ENCODE measurements around the gene FANCE. TPM values are rescaled to one million over a fixed set of nuclear protein-coding genes. Genes with fewer than 3 reads are reported as not detected.

The FANCE gene
- total RNA-seq, 1 experiment from 2014 or later = 13.3 TPM

DNA sequence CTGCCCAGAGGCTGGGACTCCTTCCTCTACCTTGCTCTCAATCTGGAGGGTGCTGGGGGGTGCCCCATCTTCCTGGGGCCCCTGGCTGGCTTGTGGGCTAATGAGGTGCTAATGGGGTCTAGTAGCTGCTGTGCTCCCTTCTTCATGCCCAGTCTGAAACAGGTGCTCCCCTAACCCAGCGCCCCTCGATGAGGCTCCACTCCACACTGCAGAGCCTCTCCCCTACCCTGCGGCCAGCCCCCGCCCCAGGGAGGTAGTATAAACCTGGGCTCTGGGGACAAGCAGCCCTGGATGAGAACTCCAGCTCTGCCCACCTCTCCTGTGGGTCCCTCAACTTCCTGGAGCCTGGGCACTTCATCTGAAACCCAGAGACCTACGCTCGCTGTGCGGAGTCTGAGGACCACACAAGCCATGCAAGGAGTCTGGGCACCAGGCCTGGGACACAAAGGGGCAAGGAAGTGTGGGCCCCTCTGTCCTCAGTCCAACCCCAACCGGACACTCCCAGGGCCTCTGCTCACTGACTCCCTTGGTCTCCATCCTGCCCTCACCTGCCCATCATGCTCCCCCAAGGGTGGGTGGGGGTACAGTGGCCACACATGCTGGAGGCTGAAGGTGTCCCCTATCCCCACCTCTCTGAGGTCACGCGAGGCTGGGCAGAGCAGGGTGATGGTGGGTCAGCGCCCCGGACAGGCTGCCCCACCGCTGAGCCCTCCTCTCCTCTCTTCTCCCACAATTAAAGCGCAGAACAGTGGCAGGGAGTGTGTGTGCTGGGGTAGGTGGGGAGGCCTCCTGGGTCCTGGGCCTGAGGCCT, 22.2 kb downstream of the FANCE start:
- H3K36me3 Mint-ChIP-seq (ENCODE audit: insufficient read depth, unreplicated experiment) = peaks cover 71% of the 10 kb centered on the region
- ChIA-PET POLR2A (interaction anchor here (1.1 to 10.3 kb wide), 4 partner anchors 9 to 20 kb away, joined by 4 to 198 read pairs (median 18); partner anchors contain the start of gene FANCE), CTCF (no interaction called here)
- no peaks in the 10 kb centered on the region for H3K27me3 Mint-ChIP-seq (ENCODE audit: insufficient read depth, unreplicated experiment)
- intact Hi-C loops (cut with micrococcal nuclease) = no loop called here
- no peak overlapping the region for H3K27ac Mint-ChIP-seq (ENCODE audit: low read depth, unreplicated experiment)
- H3K4me1 Mint-ChIP-seq (ENCODE audit: insufficient read depth, unreplicated experiment) = peaks cover 13% of the 10 kb centered on the region
- no peaks in the 10 kb centered on the region for H3K9me3 Mint-ChIP-seq (ENCODE audit: unreplicated experiment)
- TF ChIP-seq, protein P1, sequence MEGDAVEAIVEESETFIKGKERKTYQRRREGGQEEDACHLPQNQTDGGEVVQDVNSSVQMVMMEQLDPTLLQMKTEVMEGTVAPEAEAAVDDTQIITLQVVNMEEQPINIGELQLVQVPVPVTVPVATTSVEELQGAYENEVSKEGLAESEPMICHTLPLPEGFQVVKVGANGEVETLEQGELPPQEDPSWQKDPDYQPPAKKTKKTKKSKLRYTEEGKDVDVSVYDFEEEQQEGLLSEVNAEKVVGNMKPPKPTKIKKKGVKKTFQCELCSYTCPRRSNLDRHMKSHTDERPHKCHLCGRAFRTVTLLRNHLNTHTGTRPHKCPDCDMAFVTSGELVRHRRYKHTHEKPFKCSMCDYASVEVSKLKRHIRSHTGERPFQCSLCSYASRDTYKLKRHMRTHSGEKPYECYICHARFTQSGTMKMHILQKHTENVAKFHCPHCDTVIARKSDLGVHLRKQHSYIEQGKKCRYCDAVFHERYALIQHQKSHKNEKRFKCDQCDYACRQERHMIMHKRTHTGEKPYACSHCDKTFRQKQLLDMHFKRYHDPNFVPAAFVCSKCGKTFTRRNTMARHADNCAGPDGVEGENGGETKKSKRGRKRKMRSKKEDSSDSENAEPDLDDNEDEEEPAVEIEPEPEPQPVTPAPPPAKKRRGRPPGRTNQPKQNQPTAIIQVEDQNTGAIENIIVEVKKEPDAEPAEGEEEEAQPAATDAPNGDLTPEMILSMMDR (IDR thresholded peaks at IDR 0.05; ENCODE audit: unreplicated experiment) = no peak
- BruUV-seq (replicated peaks) = no TSS peak
- H3K4me3 Mint-ChIP-seq (ENCODE audit: unreplicated experiment) = no peak overlapping the region
- DNase-seq (ENCODE audit: unreplicated experiment) = no peak

DNA sequence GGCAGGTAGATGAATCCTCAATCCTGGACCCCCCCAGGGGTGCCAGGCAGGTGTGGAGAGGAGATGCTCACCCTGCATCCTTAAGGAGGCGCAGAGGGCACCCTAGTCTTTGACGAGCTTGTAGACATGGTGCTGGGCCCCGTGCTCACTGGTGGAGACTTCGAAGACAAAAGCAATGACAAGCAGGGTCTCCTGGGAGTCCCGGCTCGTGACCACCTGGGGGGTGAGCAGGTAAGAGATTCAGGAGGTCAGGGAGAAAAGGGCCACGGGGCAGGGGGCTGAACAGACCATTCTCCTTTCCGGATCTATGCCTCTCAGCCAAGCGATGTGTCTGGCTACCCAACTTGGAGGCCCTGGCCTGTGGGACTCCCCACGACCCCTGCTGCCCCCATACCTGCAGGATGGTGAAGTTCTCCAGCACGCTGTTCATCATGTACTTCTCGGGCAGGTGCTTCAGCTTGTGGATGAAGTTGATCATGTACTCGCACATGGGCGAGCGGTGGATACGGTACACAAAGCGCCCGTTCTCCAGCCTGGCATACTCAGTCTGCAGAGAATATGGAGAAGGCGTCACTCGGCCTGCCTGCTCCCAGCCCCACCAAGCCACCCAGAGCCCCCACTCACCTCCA, 22.9 kb downstream of the FANCE start:
- no TSS peak for BruUV-seq (replicated peaks)
- H3K36me3 Mint-ChIP-seq (ENCODE audit: insufficient read depth, unreplicated experiment) = peaks cover 64% of the 10 kb centered on the region
- H3K4me1 Mint-ChIP-seq (ENCODE audit: insufficient read depth, unreplicated experiment) = peaks cover 9% of the 10 kb centered on the region
- no peaks in the 10 kb centered on the region for H3K9me3 Mint-ChIP-seq (ENCODE audit: unreplicated experiment)
- ChIA-PET POLR2A (interaction anchor here (1.1 to 10.3 kb wide), 2 partner anchors 10 to 21 kb away, joined by 4 to 198 read pairs; partner anchors contain the start of gene FANCE), CTCF (no interaction called here)
- H3K27ac Mint-ChIP-seq (ENCODE audit: low read depth, unreplicated experiment) = no peak overlapping the region
- no peaks in the 10 kb centered on the region for H3K27me3 Mint-ChIP-seq (ENCODE audit: insufficient read depth, unreplicated experiment)
- no peak overlapping the region for H3K4me3 Mint-ChIP-seq (ENCODE audit: unreplicated experiment)
- intact Hi-C loops (cut with micrococcal nuclease) = no loop called here
- TF ChIP-seq, protein P1 (IDR thresholded peaks at IDR 0.05; ENCODE audit: unreplicated experiment) = no peak
- no peak for DNase-seq (ENCODE audit: unreplicated experiment)

DNA sequence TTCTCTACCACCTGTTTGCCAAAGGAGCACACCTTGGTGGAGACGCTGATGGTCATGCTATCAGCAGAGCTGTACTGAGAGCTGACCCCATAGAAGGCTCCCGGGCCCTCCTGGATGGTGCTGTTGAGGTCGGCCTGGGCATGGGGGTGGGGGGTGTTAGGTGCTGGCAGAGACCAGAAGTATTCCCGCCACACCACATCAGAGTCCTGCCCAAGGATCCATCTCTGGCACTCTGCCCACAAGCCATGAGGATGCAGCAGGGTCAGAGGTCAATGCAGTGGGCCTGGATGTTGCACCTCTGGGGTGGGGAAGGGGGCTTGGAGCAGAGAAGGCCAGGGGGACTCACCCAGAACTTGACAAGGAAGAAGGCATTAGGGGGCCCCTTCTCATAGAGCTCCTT, 23.4 kb downstream of the FANCE start:
- DNase-seq (ENCODE audit: unreplicated experiment) = no peak
- no peaks in the 10 kb centered on the region for H3K9me3 Mint-ChIP-seq (ENCODE audit: unreplicated experiment)
- no TSS peak for BruUV-seq (replicated peaks)
- ChIA-PET CTCF (no interaction called here), POLR2A (no interaction called here)
- peaks cover 4% of the 10 kb centered on the region for H3K4me1 Mint-ChIP-seq (ENCODE audit: insufficient read depth, unreplicated experiment)
- H3K27me3 Mint-ChIP-seq (ENCODE audit: insufficient read depth, unreplicated experiment) = no peaks in the 10 kb centered on the region
- TF ChIP-seq, protein P1 (IDR thresholded peaks at IDR 0.05; ENCODE audit: unreplicated experiment) = no peak
- no peak overlapping the region for H3K4me3 Mint-ChIP-seq (ENCODE audit: unreplicated experiment)
- no peak overlapping the region for H3K27ac Mint-ChIP-seq (ENCODE audit: low read depth, unreplicated experiment)
- peaks cover 58% of the 10 kb centered on the region for H3K36me3 Mint-ChIP-seq (ENCODE audit: insufficient read depth, unreplicated experiment)
- intact Hi-C loops (cut with micrococcal nuclease) = no loop called here

DNA sequence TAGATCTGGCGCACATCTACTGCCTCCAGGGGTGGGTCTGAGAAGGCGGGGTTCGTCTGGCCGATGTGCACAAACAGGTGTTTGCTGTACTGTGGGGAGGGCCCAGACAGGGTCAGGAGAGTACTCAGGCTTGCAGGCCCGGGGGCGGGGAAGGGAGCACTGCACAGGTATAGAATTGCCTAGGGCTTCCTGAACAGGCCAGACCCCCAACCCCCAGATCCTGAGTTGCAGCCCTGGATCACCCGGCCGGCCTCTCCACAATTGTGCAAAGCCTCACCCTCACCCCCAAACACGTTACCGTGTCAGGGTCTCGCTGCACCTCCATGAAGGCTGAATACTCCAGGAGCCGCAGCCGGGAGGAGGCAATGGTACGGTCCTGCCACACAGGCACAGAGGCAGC, 23.9 kb downstream of the FANCE start:
- Mint-ChIP-seq H3K4me3 (ENCODE audit: unreplicated experiment) (no peak overlapping the region), H3K4me1 (ENCODE audit: insufficient read depth, unreplicated experiment) (no peaks in the 10 kb centered on the region), H3K36me3 (ENCODE audit: insufficient read depth, unreplicated experiment) (peaks cover 54% of the 10 kb centered on the region), H3K27me3 (ENCODE audit: insufficient read depth, unreplicated experiment) (no peaks in the 10 kb centered on the region), H3K27ac (ENCODE audit: low read depth, unreplicated experiment) (no peak overlapping the region), H3K9me3 (ENCODE audit: unreplicated experiment) (no peaks in the 10 kb centered on the region)
- intact Hi-C loops (cut with micrococcal nuclease) = no loop called here
- ChIA-PET CTCF (no interaction called here), POLR2A (interaction anchor here (1.0 kb wide), 1 partner anchor 9 kb away, joined by 3 read pairs; no protein-coding TSS in a partner anchor)
- TF ChIP-seq, protein P1 (IDR thresholded peaks at IDR 0.05; ENCODE audit: unreplicated experiment) = no peak
- BruUV-seq (replicated peaks) = no TSS peak
- DNase-seq (ENCODE audit: unreplicated experiment) = no peak
